GM13977 (cell line): ENCODE measurements around the gene CACNA1B.

Experiments used
- DNase-seq: peaks from one replicate; pipeline ENCODE4 v3.0.0; 2012; ENCODE audit warnings: low spot score
- in situ Hi-C: fragments of 300-500 bp; cut with MboI; formaldehyde crosslinking; loops from one replicate; pipeline ENCODE4 v1.12.0; 2022; ENCODE audit warnings: low sequenced_read_pairs, low pct_unique_long_range_greater_than_20kb, mixed read lengths, inconsistent platforms; ENCODE audit not compliant: unreplicated experiment
- TF ChIP-seq, protein P1 (sequence below): IDR thresholded peaks from 2 replicates; pipeline ENCODE4 v1.5.1; 2012; ENCODE audit warnings: mild to moderate bottlenecking, control low read depth; ENCODE audit not compliant: insufficient read depth; ENCODE audit errors: extremely low read depth, missing control alignments

Gene CACNA1B

DNA sequence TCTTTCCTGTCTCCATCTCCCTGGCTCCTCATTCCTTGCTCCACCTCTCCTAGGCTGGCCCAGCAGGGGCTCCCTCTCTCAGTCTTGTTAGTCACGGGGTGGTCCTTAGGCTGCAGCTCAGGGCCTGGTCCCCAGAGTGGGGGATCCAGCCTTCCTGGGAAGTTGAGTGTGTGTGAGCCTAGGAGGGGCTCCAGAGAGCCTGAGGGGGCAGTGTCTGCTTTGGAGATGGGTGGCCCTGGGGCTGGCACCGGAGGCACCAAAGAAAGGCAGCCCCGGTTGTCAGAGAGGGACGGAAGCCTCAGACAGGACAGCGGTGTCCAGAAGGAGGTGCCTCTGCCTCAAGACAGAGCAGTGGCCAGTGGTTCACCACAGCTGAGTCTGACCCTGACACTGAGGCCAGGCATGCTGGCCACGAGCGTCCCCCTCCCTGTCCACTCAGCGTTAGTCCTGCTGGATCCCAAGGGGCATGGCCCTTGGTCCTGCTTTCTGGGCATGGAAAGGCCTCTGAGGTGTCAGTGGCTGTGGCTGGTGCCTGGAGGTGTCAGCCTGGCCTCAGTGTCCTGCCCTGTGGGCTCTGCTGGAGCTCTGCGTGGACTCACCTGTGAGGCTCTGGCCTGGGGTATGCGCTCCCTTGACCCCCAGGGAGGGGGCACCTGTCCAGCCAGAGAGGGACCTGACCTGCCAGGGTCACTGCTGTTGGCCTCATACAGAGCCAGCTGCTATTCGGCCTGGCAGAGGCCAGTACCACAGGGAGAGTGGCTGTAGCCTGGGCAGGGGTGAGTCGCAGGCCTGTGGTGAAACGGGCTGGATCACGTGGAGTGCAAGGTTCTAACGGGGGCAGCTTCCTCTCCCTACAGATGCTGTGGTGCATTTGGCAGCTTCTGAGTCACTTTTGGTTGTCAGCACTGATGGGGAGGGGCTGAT is 130.6 kb downstream of the CACNA1B start:
- in situ Hi-C loops, result no loop called here
- DNase-seq, result no peak
- TF ChIP-seq, protein P1, sequence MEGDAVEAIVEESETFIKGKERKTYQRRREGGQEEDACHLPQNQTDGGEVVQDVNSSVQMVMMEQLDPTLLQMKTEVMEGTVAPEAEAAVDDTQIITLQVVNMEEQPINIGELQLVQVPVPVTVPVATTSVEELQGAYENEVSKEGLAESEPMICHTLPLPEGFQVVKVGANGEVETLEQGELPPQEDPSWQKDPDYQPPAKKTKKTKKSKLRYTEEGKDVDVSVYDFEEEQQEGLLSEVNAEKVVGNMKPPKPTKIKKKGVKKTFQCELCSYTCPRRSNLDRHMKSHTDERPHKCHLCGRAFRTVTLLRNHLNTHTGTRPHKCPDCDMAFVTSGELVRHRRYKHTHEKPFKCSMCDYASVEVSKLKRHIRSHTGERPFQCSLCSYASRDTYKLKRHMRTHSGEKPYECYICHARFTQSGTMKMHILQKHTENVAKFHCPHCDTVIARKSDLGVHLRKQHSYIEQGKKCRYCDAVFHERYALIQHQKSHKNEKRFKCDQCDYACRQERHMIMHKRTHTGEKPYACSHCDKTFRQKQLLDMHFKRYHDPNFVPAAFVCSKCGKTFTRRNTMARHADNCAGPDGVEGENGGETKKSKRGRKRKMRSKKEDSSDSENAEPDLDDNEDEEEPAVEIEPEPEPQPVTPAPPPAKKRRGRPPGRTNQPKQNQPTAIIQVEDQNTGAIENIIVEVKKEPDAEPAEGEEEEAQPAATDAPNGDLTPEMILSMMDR, result no peak

- TF ChIP-seq, protein P1, result no peak
- peak; percentile 6 for DNase-seq
- in situ Hi-C loops, result no loop called here
Measured at GRCh38 chr9:138009016-138009802, 131.6 kb downstream of the CACNA1B start.

DNA sequence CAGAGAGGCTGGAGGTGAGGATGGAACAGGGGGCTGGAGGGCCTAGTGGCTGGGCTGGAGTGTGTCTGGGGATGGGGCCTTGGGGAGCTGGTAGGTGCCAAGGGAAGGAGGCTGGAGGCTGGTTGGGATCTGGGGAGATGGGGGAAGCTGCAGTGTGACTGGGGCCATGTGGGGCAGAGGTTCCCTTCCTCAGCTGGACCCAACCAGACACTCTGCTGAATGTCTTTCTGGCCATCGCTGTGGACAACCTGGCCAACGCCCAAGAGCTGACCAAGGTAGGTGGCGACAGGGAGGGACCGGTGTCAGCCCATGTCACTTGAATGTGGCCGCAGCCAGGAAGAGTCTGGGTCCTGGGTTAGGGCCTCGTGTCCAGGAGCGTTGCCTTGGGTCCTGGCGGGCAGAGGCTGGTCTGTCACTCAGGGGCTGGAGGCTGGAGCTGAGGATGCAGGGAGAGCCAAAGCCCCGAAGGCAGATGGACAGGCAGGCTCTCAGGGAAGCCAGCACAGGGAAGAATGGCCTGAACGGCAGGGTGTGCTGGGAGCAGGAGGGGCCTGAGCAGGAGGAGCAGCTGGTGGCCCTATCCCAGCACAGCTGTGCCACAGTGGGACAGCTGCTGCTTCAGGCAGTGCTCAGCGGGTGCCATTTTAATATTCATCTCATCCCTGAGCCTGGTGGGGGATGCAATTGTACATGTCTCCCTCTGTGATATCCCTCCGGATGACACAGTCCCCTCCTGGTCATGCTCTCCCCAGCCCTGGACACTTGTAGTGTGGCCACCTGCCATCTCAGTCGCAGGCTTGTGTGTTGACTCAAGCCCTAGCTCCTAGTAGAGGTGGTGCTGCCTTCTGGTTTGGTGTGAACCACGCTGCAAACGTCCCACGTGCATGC is 132.5 kb downstream of the CACNA1B start:
- in situ Hi-C loops, result no loop called here
- peak; percentile 7 for DNase-seq

DNA sequence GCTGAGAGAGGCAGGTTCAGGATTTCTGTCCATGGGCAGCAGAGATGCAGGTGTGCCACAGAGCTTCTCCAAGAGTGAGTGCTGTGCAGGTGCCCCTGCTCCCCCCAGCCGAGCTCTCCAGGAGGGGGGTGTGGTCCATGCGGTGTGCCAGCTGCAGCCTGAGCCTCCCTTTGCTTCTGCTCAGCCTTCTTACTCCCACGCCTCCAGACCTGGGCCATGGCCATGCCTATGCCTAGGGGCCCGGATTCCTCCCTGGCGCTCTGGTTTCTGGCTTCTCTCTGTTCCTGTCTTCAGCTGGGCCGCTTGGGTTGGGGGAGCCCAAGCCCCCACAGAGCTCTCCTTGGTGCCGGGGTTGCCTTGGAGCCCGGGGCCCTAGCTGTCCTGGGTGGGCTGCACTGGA is 133.3 kb downstream of the CACNA1B start:
- in situ Hi-C loops, result no loop called here
- TF ChIP-seq, protein P1, result no peak
- DNase-seq, result peak; percentile 4

More for the DNA sequence above, 132.5 kb downstream of the CACNA1B start:
- TF ChIP-seq, protein P1, result no peak

DNA sequence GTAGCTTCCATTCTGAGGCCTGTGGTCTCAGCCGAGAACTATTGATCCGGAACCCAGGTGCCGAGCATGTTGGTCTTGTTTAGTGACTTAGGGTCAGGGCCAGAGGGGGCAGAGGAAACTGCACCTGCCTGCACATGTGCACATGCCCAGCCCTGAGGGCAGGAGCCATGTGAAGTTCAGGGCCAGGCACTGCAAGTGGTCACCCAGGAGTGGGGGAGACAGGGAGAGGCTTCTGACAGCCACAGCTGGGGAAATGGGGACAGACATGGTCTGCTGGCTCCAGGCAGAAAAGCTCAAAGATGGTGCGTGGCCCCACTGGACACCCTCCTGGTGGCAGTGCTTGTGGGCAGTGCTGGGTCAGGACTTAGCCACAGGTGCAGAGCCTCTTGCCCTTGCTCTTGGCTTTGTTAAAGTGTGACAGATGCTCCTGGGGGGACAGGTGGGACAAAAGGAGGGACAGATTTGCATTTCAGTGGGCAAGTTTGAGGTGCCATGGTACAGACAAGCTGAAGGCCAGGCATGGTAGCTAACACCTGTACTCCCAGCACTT is 134.4 kb downstream of the CACNA1B start:
- in situ Hi-C loops, result no loop called here
- DNase-seq, result no peak

More for the DNA sequence above, 134.4 kb downstream of the CACNA1B start:
- TF ChIP-seq, protein P1, result no peak
